DMS 273 (cell line): ENCODE results near the gene EPHA2.
"Not testable (repeated sequence)": the region's sequence is repeated elsewhere in the genome, so short reads cannot be mapped to it uniquely, and the experiment has no call there.

ENCODE experiments used
- DNase-seq: peaks from one replicate; lab custom pipeline; 2025; ENCODE audit not compliant: unreplicated experiment; lab: John Stamatoyannopoulos, UW

EPHA2 gene

GRCh38 chr1:16122350-16122881 is 33.5 kb downstream of the EPHA2 start:
- DNase-seq: no peak

GRCh38 chr1:16120940-16121410 is 34.9 kb downstream of the EPHA2 start:
- DNase-seq: no peak

- DNase-seq: no peak
Measured at GRCh38 chr1:16120407-16120806, 35.5 kb downstream of the EPHA2 start.

DNA sequence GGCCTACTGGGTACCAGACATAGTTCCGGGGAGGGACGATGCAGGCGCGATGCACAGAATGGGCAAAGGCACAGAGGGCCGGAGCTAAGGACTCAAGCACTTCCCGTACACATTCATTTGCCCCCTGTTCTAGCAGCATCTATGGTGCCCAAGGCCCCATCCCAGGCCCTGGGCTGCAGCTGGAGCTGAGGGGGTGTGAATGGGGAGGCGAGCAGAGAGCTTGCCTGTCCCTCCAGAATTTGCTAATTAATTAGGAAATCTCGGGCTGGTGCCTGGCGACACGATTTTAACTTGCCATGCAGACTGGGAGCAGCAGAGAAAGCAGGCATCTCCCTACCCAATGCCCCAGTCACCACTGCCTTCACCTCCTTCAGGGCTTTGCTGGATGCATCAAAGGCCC is 35.9 kb downstream of the EPHA2 start:
- DNase-seq: no peak

DNA sequence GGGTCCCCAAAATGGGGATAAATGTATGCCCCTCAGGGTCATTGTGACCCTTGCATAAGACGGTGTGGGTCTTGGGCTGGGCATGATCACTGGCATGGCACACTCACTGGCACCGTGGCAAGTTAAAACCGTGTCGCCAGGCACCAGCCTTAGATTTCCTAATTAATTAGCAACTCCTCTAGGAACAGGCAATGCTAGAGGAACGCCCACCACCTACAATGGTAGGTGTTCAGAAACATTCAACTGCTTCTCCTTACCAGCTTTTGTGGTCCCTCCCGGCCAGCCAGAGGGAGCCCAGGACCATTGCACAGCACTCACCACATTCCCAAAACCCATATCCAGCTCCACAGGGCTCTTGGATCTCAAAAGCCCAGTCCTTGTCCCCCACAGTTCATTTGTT is 36.4 kb downstream of the EPHA2 start:
- no peak for DNase-seq

DNA sequence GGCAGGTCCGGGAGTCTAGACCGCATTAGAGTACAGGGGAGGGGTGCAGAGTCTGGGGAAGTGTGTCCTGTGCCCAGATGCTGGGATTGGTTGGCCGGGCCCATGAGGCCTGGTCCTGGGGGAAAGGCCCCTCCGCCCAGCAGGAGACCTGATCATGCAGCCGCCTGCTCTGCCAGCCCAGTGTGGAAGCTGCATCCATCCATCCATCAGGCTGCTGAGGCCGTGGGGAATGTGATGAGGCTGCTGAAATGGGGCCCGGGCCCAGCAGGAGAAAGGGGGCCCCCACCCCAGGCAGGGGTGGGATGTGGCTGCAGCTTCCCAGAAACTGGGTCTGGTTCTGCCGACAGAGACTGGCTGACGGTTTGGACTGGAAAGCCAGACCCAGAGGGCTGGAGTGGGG is 37.2 kb downstream of the EPHA2 start:
- DNase-seq: no peak

DNA sequence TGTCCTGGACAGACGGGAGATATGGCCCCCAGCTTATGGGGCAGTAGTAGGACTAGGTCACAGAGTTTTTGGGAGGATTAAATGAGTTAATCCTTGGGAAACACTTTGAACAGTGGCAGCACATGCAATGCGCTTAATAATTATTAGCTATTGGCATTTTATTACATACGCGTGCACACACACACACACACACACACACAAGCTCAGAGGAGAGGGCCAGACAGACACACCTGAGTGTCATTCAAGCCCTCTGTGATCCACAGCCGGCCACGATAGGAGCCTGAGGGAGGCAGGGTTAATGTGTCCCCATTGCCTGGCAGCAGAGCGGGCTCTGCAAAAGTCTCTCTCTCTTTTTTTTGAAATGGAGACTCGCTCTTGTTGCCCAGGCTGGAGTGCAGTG is 37.9 kb downstream of the EPHA2 start:
- DNase-seq: no peak

DNA sequence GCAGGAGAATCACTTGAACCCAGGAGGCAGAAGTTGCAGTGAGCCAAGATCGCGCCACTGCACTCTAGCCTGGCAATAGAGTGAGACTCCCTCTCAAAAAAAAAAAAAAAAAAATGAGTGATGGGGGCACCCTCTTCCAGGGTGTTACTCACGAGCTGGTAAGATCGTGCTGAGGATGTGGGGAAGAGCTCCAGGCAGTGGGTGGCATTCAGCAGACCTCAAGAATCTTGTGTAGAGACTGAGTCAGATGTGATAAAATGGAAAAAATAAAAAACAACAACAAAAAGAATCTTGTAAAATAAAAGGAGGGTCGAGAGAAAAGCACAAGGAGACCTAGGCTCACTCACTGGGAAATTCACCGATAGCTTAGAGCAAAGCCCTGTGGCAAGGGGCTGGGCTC is 38.5 kb downstream of the EPHA2 start:
- DNase-seq: no peak

DNA sequence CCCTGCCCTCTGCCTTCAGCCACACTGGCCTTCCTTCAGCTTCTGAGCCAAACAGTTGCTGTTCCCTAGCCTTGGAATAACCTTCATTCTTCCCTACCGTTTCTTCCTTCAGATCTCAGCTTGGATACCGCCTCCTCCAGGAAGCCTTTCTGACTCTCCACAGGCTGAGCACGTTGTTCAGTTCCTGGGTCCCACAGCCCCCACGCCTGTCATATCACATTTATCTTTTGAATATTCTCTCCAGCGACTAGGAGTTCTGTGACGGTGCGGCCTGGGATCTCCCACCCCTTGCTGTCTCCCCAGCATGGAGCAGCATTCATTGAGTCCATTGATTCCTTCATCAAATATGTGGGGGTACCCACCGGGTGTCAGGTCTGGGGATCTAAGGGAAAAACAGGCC is 39.2 kb downstream of the EPHA2 start:
- DNase-seq: no peak

- DNase-seq: no peak
Measured at GRCh38 chr1:16116002-16116401, 39.9 kb downstream of the EPHA2 start.

GRCh38 chr1:16115468-16115983 is 40.3 kb downstream of the EPHA2 start:
- no peak for DNase-seq

- no peak for DNase-seq
Measured at GRCh38 chr1:16114527-16115467, 41.1 kb downstream of the EPHA2 start.

GRCh38 chr1:16112596-16113555 is 43.0 kb downstream of the EPHA2 start:
- no peak for DNase-seq

DNA sequence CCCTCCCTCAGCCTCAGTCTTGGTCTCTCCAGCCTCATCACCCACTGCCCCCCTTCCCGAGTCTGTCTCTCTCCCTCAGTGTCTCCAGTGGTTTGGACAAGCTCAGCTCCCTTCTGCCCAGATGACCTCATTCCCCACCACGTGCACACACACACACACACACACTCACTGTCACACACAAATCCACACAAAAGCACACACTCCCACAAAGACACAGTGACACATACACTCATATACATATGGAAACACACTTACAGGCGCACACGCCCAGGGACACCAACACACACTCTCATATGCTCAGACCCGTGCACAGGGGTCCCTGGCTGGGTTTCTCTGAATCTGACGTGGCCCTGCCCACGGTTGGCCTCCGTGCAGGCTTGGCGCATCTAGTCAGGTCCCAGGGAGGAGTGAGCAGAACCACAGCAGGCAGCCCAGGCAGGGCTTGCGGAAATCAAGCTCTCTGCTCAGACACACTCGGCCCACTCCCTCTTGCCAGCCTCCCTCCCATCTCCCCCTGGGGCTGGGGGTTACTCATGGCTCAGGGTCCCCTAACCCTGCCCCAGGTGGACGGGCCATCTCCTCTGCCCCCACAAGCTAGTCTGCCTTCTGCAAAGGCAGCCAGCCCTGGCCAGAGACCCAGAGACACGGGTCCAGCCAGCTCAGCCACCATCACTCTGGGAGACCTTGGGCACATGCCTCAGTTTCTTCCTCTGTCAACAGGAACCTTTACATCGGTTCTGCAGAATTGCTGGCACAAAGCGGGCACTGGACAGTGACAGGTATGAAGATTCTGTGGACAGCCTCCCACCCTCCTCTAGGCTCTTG is 43.9 kb downstream of the EPHA2 start:
- no peak for DNase-seq

- no peak for DNase-seq
Measured at GRCh38 chr1:16110884-16111283, 45.0 kb downstream of the EPHA2 start.

DNA sequence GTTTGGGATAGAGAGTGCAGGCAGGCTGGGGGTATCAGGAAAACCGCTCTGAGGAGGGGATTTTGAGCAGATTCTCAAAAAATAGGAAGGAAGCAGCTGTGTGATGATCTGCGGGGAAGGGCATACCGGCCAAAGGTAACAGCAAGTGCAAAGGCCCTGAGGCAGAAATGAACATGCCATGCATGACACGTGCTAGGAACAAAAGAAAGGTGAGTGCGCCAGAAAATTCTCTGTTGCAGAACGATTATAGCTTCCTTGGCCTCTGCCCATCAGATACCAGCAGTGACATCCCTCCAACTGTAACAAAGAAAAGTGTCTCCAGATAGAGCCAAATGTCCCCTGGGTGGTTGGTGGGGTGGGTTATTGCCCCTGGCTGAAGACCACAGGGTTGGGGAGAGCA is 45.4 kb downstream of the EPHA2 start:
- DNase-seq: no peak

DNA sequence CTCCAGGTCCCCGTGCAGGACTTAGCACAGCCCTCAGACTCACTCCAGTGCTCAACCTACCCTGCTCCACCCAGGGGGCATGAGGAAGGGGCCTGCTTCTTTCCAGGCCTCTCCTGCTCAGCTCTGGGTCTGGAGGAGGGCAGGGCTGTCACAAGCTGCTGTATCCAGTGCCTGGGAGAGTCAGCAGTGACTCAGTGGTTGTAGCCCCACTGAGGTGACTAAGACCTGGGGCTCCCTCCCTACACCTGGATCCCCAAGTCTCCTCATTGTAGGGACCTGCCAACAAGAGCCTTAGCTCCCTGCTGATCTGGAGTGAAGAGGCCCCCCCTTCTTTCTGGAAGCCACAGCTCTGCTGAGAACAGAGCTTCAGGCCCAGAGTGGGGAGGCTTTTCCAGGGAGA is 46.3 kb downstream of the EPHA2 start:
- DNase-seq: no peak

DNA sequence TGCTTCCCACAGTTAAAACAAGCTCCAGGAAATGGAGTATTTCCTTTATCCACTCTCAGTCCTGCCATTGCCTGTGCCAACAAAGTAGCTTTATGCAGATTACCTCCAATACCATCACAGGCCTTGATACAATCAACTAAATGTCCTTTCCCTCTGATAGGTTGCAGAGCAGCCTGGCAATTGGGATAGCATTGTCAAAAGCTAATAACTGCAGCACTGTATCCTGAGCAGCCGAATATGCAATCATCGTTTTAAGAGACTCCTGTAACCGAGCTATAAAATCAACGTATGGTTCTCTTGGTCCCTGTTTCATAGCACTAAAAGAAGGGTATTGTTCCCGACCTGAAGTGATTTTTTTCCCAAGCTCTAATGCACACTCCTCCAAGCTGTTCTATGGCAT is 48.8 kb downstream of the EPHA2 start:
- not testable (repeated sequence) for DNase-seq

DNA sequence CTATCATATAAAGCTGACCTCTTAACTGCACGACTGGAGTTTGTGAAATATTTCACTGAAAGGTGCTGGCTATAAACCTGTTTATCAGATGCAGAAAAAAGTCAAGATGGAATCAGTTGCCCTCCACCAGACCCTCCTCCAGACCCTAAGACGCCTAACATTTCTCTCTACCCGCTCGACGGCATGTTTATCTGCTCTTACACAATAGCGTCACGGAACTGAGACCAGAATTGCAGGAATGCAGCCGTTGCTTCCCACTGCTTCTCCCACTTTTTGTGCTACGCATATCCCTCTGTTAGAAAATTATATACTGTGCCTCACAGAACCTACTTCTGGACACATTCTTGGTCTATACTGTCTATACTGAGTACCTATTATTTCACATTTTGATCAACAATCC is 54.2 kb downstream of the EPHA2 start:
- no peak for DNase-seq

DNA sequence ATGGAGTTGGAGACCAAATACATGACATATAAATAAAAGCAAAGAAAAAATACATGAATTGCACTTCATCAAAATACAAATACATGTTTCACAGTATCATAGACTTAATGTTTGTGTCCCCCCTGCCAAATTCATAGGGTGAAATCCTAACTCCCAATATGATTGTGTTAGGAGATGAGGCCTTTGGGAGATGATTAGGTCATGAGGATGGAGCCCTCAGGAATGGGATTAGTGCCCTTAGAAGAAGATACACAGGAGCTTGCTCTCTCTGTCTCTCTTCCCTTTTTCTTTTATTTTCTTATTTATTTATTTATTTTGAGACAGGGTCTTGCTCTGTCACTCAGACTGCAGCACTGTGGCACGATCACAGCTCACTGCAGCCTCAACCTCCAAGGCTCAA is 56.5 kb downstream of the EPHA2 start:
- no peak for DNase-seq
